ENCODE data around the gene HPS1. TPM values are rescaled to one million over a fixed set of nuclear protein-coding genes. Genes with fewer than 3 reads are reported as not detected.

The HPS1 gene
- total and polyA plus RNA-seq, 2 of the 8 experiments (the other 6 are each of a cell fraction or from before 2014, with no cell fraction given), result 38.7 to 61.7 TPM

DNA sequence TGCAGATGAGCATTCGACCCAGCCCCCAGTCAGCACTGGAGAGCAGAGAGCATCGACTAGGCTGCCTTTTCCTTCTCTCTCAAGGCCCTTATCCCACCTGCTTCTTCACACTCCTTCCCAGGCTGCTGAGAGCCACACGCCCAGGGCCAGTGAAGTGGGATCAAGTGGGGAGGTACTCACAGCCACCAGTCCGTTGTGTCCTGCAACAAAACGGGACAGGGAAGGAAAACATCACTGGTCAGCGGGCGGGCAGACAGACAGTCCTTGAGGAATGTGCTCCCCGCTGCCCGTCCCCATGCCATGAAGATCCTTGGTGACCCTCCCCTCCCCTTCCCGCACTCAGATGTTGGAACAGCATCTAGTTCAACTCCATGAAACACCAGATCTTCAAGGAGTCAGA, 36.0 kb downstream of the HPS1 start:
- Histone ChIP-seq H3K27me3 (replicated peaks in 1 of 4; ENCODE audit: control insufficient read depth in 3 of 4, extremely low read depth in 1 of 4, insufficient read depth in 3 of 4, low read length in 3 of 4) (no peaks in the 10 kb centered on the region), H2BK12ac (ENCODE audit: low read depth, low read length) (no peak overlapping the region; the same call in 1 of the 2 replicates), H2AFZ (ENCODE audit: low read length) (no peak overlapping the region), H3K4me2 (ENCODE audit: insufficient read depth in 1 of 2, low read depth in 2 of 2, low read length in 2 of 2) (no peak overlapping the region; a peak in 1 of 4 replicates), H3K18ac (ENCODE audit: extremely low read depth, low read length) (no peak overlapping the region), H3K56ac (replicated peaks; ENCODE audit: insufficient read length, low read depth, low read length) (no peak overlapping the region), H3K36me3 (ENCODE audit: control insufficient read depth in 2 of 4, insufficient read depth in 4 of 4, low read length in 3 of 4) (no peaks in the 10 kb centered on the region), H4K8ac (ENCODE audit: extremely low read depth, insufficient read depth, low read length) (no peak overlapping the region), H2BK120ac (replicated peaks; ENCODE audit: low read depth, low read length) (no peak overlapping the region), H2BK20ac (ENCODE audit: low read length) (no peak overlapping the region), H3K23ac (ENCODE audit: insufficient read length) (no peak overlapping the region), H3K79me1 (ENCODE audit: low read depth, low read length) (no peaks in the 10 kb centered on the region), H4K5ac (ENCODE audit: insufficient read length, low read depth, low read length) (no peak overlapping the region), H3K4me3 (ENCODE audit: extremely low read depth in 1 of 4, insufficient read depth in 2 of 4, low read depth in 3 of 4, low read length in 4 of 4) (no peak overlapping the region), H3K4ac (replicated peaks; ENCODE audit: insufficient read length, low read depth, low read length) (no peak overlapping the region), H3K9me3 (ENCODE audit: insufficient read depth in 2 of 2, low read depth in 1 of 2, low read length in 1 of 2) (no peaks in the 10 kb centered on the region), H2BK15ac (ENCODE audit: low read length) (no peak overlapping the region), H3K9ac (replicated peaks in 1 of 4; ENCODE audit: extremely low read depth in 1 of 4, low read depth in 3 of 4, low read length in 3 of 4) (no peak overlapping the region), H3K23me2 (ENCODE audit: low read depth, low read length) (no peaks in the 10 kb centered on the region; the same call in 1 of the 2 replicates), H3K27ac (ENCODE audit: low read depth, low read length) (no peak overlapping the region), H4K20me1 (replicated peaks in 1 of 2; ENCODE audit: control insufficient read depth in 1 of 2, insufficient read depth in 2 of 2, low read length in 2 of 2) (no peaks in the 10 kb centered on the region), H2BK5ac (ENCODE audit: low read depth, low read length) (no peak overlapping the region), H3K4me1 (replicated peaks in 1 of 4; ENCODE audit: control insufficient read depth in 3 of 4, insufficient read depth in 4 of 4, low read length in 3 of 4) (peaks cover 0 to 10% (median 3%) of the 10 kb centered on the region in 4 experiments; a peak in 6 of 7 replicates), H3K79me2 (ENCODE audit: control insufficient read depth in 1 of 2, insufficient read depth in 2 of 2, low read length in 2 of 2) (no peaks in the 10 kb centered on the region), H3K14ac (ENCODE audit: insufficient read length) (no peak overlapping the region), H4K91ac (replicated peaks; ENCODE audit: insufficient read length, low read length) (no peak overlapping the region), H2AK5ac (ENCODE audit: low read depth, low read length) (no peak overlapping the region)
- CTCF ChIA-PET (ENCODE audit: partially characterized antibody), result interaction anchor here (0.8 to 2.6 kb wide), 2 partner anchors 15 to 101 kb away, joined by 3 to 12 read pairs; no protein-coding TSS in a partner anchor
- FAIRE-seq (no peak), DNase-seq (ENCODE audit: low read depth in 1 of 2, low spot score in 2 of 2) (no peak)
- 93% methylated on average over 9 of the region's 10 CpGs; no CpG with 5 or more reads in 1 of the 2 experiments for WGBS, 2 experiments (ENCODE audit: extremely low coverage in 1 of 2, insufficient coverage in 1 of 2, insufficient read length in 1 of 2, insufficient replicate concordance in 2 of 2, low coverage in 1 of 2, low lambda C conversion rate in 2 of 2, missing lambda C conversion rate in 1 of 2)
- POLR2A ChIA-PET (ENCODE audit: partially characterized antibody), result no interaction called here
- no peak for TF ChIP-seq BCL11A (IDR thresholded peaks at IDR 0.05; ENCODE audit: low read depth in 2 of 2, low read length in 2 of 2)
- TF ChIP-seq SIRT6 (IDR thresholded peaks at IDR 0.05; ENCODE audit: low read length), result no peak
- TF ChIP-seq SAP30 (IDR thresholded peaks at IDR 0.05; ENCODE audit: insufficient read depth, insufficient replicate concordance, low read length), result no peak
- TF ChIP-seq RXRA (IDR thresholded peaks at IDR 0.05; ENCODE audit: insufficient read depth, low read depth, low read length), result no peak
- no peak for TF ChIP-seq EZH2 (IDR thresholded peaks at IDR 0.05; ENCODE audit: low read depth, low read length, severe bottlenecking)
- TF ChIP-seq ATF3 (IDR thresholded peaks at IDR 0.05; ENCODE audit: insufficient read depth, low read depth, low read length), result no peak
- TF ChIP-seq SIX5 (IDR thresholded peaks at IDR 0.05; ENCODE audit: low read depth, low read length), result no peak
- no peak for TF ChIP-seq JUN (IDR thresholded peaks at IDR 0.05; ENCODE audit: low read depth, low read length)
- TF ChIP-seq MAFK (IDR thresholded peaks at IDR 0.05; ENCODE audit: low read depth, low read length), result no peak
- TF ChIP-seq POU5F1 (IDR thresholded peaks at IDR 0.05; ENCODE audit: low read depth, low read length), result no peak
- TF ChIP-seq CHD2 (IDR thresholded peaks at IDR 0.05; ENCODE audit: low read length), result no peak
- TF ChIP-seq RBBP5 (IDR thresholded peaks at IDR 0.05; ENCODE audit: borderline replicate concordance, low read depth, low read length), result no peak
- no peak for TF ChIP-seq YY1 (IDR thresholded peaks at IDR 0.05; ENCODE audit: low read depth, low read length)
- TF ChIP-seq SUZ12 (IDR thresholded peaks at IDR 0.05; ENCODE audit: low read length), result no peak

All from H1 (cell line).